ENCODE measurements around the gene FAM174C.
"Not testable (repeated sequence)": the region's sequence is repeated elsewhere in the genome, so short reads cannot be mapped to it uniquely, and the experiment has no call there.

FAM174C gene

GRCh38 chr19:1237027-1237659 is 38.2 kb upstream of the FAM174C start:
- no peak for DNase-seq (ENCODE audit: low read depth in 2 of 2)

- no peak for DNase-seq (ENCODE audit: low read depth in 2 of 2)
Observed at GRCh38 chr19:1237754-1238368, 37.5 kb upstream of the FAM174C start, which contains the start of gene CBARP. Gene CBARP, minus strand, starts transcription at chr19:1238005. Its CDS starts 1,905 bp downstream, at chr19:1236100.

- no peak for DNase-seq (ENCODE audit: low read depth in 2 of 2)
Observed at GRCh38 chr19:1238369-1239303, 36.7 kb upstream of the FAM174C start.

- no peak for DNase-seq (ENCODE audit: low read depth in 2 of 2)
Observed at GRCh38 chr19:1239420-1239795, 35.9 kb upstream of the FAM174C start.

- DNase-seq (ENCODE audit: low read depth in 2 of 2): peak; percentile 81 to 87
Observed at GRCh38 chr19:1239796-1240737, 35.3 kb upstream of the FAM174C start.

GRCh38 chr19:1240925-1241324 is 34.4 kb upstream of the FAM174C start:
- no peak for DNase-seq (ENCODE audit: low read depth in 2 of 2)

- DNase-seq (ENCODE audit: low read depth in 2 of 2): peak; percentile 84 to 86
Observed at GRCh38 chr19:1241417-1242095, 33.8 kb upstream of the FAM174C start, which contains the start of gene ATP5F1D. Gene ATP5F1D, plus strand, starts transcription at chr19:1241751. Its CDS starts 100 bp downstream, at chr19:1241851.

GRCh38 chr19:1243768-1244692 is 31.3 kb upstream of the FAM174C start:
- DNase-seq (ENCODE audit: low read depth in 2 of 2): peak; percentile 67 to 71

- DNase-seq (ENCODE audit: low read depth in 2 of 2): no peak
Observed at GRCh38 chr19:1244693-1245451, 30.5 kb upstream of the FAM174C start.

- DNase-seq (ENCODE audit: low read depth in 2 of 2): no peak
Observed at GRCh38 chr19:1245494-1246264, 29.7 kb upstream of the FAM174C start.

- not testable (repeated sequence) for DNase-seq (ENCODE audit: low read depth in 2 of 2)
Observed at GRCh38 chr19:1246265-1247087, 28.9 kb upstream of the FAM174C start.

GRCh38 chr19:1247748-1248138 is 27.6 kb upstream of the FAM174C start:
- no peak for DNase-seq (ENCODE audit: low read depth in 2 of 2)

- DNase-seq (ENCODE audit: low read depth in 2 of 2): peak in 1 of 2 experiments; percentile 50
Observed at GRCh38 chr19:1248139-1248785, 27.1 kb upstream of the FAM174C start, which contains the start of gene MIDN. Gene MIDN, plus strand, starts transcription at chr19:1248583. Its CDS starts 1,714 bp downstream, at chr19:1250297.

GRCh38 chr19:1248786-1249297 is 26.5 kb upstream of the FAM174C start:
- DNase-seq (ENCODE audit: low read depth in 2 of 2): peak in 1 of 2 experiments; percentile 65

GRCh38 chr19:1249298-1249989 is 25.9 kb upstream of the FAM174C start:
- peak; percentile 87 to 91 for DNase-seq (ENCODE audit: low read depth in 2 of 2)

Data from stimulated activated CD4-positive, alpha-beta T cell treated with anti-CD3 and anti-CD28 coated beads, Interleukin-12 subunit alpha, Interleukin-12 subunit beta, amount 100 ng/mL, for 24 hours (primary cell).